Brain microvascular endothelial cell (primary cell): ENCODE results near the gene PHTF2.
"Not testable (repeated sequence)": the region's sequence is repeated elsewhere in the genome, so short reads cannot be mapped to it uniquely, and the experiment has no call there.

Experiments
- DNase-seq: peaks from one replicate; pipeline ENCODE4 v3.0.0-alpha.2; 2020
- H3K27ac ChIP-seq: fragments of 250-450 bp; sonication (Bioruptor Pico); 2 replicates; pipeline ENCODE4 v1.5.1; 2020; ENCODE audit warnings: mild to moderate bottlenecking, moderate library complexity
- H3K27me3 ChIP-seq: fragments of 250-450 bp; sonication (Bioruptor Pico); replicated peaks from 2 replicates; pipeline ENCODE4 v1.5.1; 2020; ENCODE audit warnings: mild to moderate bottlenecking
- H3K36me3 ChIP-seq: fragments of 250-450 bp; sonication (Bioruptor Pico); replicated peaks from 2 replicates; pipeline ENCODE4 v1.5.1; 2020; ENCODE audit warnings: mild to moderate bottlenecking
- H3K4me3 ChIP-seq: 2 replicates; pipeline ENCODE4 v1.5.1; 2011; ENCODE audit warnings: low read depth, mild to moderate bottlenecking, control low read depth, low read length, moderate library complexity
- in situ Hi-C: cut with HindIII; loops from 2 replicates; pipeline ENCODE4 v1.10.0; 2017; ENCODE audit warnings: low sequenced_read_pairs, low pct_ligation_motif_present
- TF ChIP-seq, protein P1 (sequence below): IDR thresholded peaks from 2 replicates; pipeline ENCODE4 v1.5.1; 2011; ENCODE audit warnings: low read depth, mild to moderate bottlenecking, moderate library complexity, low read length, control low read depth, inconsistent platforms; ENCODE audit errors: missing control alignments

The PHTF2 gene

DNA sequence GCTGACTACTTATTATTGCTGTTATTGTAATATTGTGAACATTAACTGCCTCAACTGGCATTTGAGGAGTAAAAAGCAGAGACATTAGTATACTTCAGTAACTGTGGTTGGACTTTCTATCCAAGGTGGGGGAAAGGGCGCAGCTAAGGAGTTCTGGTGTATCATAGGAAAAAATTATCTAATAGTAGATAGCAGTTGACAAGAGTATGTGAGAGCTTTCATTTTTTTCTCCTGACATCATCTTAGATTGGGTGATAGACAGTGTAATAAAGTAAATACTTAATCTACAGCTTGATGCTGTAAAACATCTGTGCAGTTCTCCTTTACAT is 68.9 kb downstream of the PHTF2 start:
- TF ChIP-seq, protein P1, sequence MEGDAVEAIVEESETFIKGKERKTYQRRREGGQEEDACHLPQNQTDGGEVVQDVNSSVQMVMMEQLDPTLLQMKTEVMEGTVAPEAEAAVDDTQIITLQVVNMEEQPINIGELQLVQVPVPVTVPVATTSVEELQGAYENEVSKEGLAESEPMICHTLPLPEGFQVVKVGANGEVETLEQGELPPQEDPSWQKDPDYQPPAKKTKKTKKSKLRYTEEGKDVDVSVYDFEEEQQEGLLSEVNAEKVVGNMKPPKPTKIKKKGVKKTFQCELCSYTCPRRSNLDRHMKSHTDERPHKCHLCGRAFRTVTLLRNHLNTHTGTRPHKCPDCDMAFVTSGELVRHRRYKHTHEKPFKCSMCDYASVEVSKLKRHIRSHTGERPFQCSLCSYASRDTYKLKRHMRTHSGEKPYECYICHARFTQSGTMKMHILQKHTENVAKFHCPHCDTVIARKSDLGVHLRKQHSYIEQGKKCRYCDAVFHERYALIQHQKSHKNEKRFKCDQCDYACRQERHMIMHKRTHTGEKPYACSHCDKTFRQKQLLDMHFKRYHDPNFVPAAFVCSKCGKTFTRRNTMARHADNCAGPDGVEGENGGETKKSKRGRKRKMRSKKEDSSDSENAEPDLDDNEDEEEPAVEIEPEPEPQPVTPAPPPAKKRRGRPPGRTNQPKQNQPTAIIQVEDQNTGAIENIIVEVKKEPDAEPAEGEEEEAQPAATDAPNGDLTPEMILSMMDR = no peak
- no peak overlapping the region for H3K4me3 ChIP-seq
- in situ Hi-C loops = no loop called here
- H3K36me3 ChIP-seq = no peaks in the 10 kb centered on the region
- H3K27ac ChIP-seq = peak overlapping the region; percentile 4
- no peaks in the 10 kb centered on the region for H3K27me3 ChIP-seq
- DNase-seq = peak; percentile 27

DNA sequence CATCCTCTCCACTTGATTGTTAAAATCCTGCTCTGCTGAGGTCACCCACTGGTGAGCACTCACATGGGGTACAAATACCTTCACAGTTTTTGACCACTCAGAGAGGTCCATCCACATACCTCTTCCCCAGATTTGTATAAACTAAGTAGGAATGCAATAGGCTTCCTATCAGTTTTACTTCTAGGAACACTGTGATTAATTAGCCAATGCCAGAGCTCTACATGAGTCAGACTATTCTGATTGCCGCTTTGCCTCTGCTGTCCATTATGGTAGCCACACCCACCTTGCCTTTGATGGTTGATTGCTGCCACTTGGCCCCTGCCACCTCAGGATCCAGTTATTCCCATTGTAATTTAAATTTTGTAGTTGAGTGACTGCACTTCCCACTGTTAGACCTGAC is 73.7 kb downstream of the PHTF2 start:
- H3K27ac ChIP-seq, DNase-seq, in situ Hi-C loops, H3K27me3 ChIP-seq, H3K4me3 ChIP-seq, H3K36me3 ChIP-seq: not testable (repeated sequence)

DNA sequence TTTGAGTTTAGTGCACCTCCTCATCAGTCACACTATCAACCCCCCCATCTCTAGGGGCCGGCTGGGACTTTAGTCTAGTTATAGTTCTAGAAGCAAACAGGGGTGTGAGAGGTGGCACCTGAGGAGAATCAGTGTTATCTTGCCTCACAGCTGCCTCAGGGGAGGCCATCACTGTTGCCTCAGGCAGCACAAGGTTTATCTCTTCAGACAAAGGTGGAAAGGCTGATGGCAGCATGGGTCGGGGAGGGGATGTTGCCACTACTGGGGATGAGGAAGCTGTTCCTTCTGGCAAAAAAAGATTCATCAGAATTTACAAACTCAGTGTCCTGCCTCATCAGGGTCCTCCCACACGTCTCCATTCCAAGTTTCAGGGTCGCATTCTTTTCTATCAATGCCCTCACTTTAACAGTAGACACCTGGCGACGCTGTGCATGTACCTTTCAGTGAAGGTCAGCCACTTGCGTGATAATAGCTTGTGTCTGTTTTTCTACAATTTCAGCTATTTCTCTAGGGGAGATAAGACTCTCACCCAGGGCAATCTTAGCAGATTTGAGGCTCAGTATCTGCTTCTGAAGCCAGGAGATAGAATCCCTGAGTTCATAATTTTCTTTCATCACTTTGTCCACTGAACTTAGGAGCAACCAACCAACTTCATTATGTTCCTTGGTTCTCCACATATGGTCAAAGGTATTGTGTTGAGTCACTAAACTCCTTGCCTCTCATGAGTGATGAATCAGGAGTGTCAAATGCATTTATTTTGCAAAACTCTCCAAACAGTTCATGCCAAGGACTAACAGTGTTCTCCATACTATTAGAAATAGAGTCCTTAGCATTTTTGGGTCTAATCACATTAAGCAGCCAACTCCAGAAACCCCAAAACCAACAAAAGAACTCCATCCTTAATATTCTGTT is 75.1 kb downstream of the PHTF2 start:
- H3K4me3 ChIP-seq, H3K27ac ChIP-seq, in situ Hi-C loops, H3K36me3 ChIP-seq, H3K27me3 ChIP-seq: not testable (repeated sequence)
- peak; percentile 16 for DNase-seq

DNA sequence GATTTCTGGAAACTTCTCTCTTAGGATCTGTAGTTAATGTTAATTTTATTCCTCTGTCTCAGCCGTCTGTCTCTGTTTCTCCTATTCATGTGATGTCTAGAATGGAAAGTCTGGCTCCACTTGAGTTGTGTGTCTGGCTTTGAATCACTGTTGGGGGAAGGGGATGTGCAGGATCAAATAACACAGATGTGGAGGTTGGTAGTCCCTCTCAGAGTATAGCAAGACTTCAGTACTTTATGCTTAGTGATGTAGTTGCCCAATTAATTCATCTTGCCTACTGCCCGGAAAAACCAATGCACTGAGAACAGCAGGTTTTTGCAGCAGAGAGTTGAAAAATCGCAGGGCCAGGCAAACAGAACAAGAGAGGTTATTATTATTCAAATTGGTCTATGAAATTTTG is 79.2 kb downstream of the PHTF2 start:
- peak; percentile 36 for DNase-seq
- no peaks in the 10 kb centered on the region for H3K36me3 ChIP-seq
- in situ Hi-C loops = no loop called here

DNA sequence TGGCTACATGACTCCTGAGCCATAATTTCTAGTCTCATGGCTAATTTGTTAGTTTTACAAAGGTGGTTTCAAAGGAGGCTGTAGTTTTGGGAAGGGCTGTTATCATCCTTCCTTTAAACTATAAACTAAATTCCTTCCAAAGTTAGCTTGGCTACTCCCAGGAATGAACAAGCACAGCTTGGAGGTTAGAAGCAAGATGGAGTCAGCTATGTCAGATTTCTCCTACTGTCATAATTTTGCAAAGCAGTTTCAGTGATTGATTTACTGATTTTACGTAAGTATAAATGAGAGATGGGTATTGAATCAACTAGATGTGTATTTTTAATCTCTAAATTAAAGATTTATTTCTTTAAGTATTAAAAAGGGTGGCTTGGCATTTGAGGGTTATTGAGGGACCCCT is 79.9 kb downstream of the PHTF2 start:
- in situ Hi-C loops = no loop called here
- DNase-seq = no peak
- Histone ChIP-seq H3K27ac (no peak overlapping the region), H3K36me3 (no peaks in the 10 kb centered on the region), H3K27me3 (no peaks in the 10 kb centered on the region), H3K4me3 (no peak overlapping the region)
- TF ChIP-seq, protein P1 = no peak

More for the DNA sequence above, 79.2 kb downstream of the PHTF2 start:
- no peak overlapping the region for H3K4me3 ChIP-seq
- TF ChIP-seq, protein P1 = no peak
- H3K27me3 ChIP-seq = no peaks in the 10 kb centered on the region
- H3K27ac ChIP-seq = no peak overlapping the region

DNA sequence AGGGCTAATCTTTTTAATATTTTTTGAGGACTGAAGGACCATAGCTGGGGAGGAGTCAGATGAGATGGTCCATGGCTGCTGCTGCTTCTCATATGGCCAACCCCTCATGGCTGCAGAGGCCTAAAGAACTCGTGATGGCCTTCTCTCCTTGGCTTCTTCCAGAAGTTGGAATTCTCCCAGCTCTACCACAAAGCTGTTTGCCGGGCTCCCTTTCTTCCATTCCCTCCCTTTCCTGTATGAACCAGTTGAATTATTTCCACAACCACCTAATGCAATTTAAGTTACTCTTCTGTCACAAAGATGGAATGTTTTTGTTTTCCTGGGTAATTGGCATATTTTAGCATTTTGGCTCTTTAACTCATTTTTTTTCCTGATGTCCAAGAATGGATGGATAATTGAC is 80.7 kb downstream of the PHTF2 start:
- no peak for DNase-seq
- no peaks in the 10 kb centered on the region for H3K27me3 ChIP-seq
- in situ Hi-C loops = no loop called here
- TF ChIP-seq, protein P1 = no peak
- no peak overlapping the region for H3K4me3 ChIP-seq
- H3K27ac ChIP-seq = no peak overlapping the region
- no peaks in the 10 kb centered on the region for H3K36me3 ChIP-seq

DNA sequence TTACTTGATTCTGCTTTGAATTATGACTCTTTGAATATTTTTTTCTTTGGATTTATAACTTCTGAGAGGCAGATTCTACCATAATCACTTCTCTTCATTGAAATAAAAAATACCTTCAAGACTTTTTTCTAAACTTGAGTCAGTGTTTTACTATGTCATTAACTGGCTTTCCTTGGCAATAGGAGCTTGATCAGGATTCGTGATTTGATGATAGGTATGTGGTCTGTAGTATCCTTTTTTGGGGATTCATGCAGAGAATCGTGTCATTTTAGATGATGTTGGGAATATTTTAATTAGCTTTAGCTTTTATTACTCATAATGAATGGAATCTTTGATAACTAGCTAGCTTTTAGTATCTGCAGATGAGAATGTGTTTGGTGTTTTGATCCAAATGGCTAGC is 83.3 kb downstream of the PHTF2 start:
- TF ChIP-seq, protein P1 = no peak
- H3K4me3 ChIP-seq = no peak overlapping the region
- H3K36me3 ChIP-seq = no peaks in the 10 kb centered on the region
- DNase-seq = no peak
- no peaks in the 10 kb centered on the region for H3K27me3 ChIP-seq
- H3K27ac ChIP-seq = no peak overlapping the region
- in situ Hi-C loops = no loop called here
